CD4-positive, alpha-beta T cell (primary cell): Measurements from ENCODE around the gene OVAAL. TPM values are rescaled to one million over a fixed set of nuclear protein-coding genes. Genes with fewer than 3 reads are reported as not detected.

Experiments used
- ATAC-seq: fragments of 200-7000 bp; cut with Tn5 transposase; one replicate; pipeline ENCODE4 v1.10.0; 2022; ENCODE audit warnings: mild to moderate bottlenecking; ENCODE audit not compliant: poor library complexity
- CTCF ChIA-PET: fragments of 350-600 bp; sonication (Branson Sonifier 250); formaldehyde crosslinking; loops from one replicate; lab custom pipeline; 2021; ENCODE audit warnings: antibody characterized with exemption, inconsistent platforms; lab: Charles Lee
- POLR2A ChIA-PET: fragments of 350-600 bp; sonication (Branson Sonifier 250); formaldehyde crosslinking; loops from one replicate; lab custom pipeline; 2021; ENCODE audit warnings: antibody characterized with exemption, inconsistent platforms; lab: Charles Lee
- DNase-seq, 14 experiments: peaks; one replicate each; pipeline ENCODE4 v3.0.0-alpha.2; 2013 to 2020; ENCODE audit warnings: mixed read lengths in 2 of 14
- H3K27ac ChIP-seq, 2 donors: one replicate each; pipeline versions ENCODE4 v1.5.1 to v1.7.0; 2013; ENCODE audit warnings: low read length in 2 of 2, low read depth in 1 of 2, mild to moderate bottlenecking in 1 of 2
- H3K27me3 ChIP-seq, 2 experiments: 1 replicate in 1 of 2; 2 replicates in 1 of 2; pipeline versions ENCODE4 v1.6.1 to v1.7.0; 2013; ENCODE audit warnings: low read length in 2 of 2, control low read depth in 1 of 2, mild to moderate bottlenecking in 1 of 2, moderate library complexity in 1 of 2; ENCODE audit not compliant: insufficient read depth in 2 of 2, control insufficient read depth in 1 of 2
- H3K36me3 ChIP-seq: one replicate; pipeline ENCODE4 v1.6.1; 2013; ENCODE audit warnings: low read length, control low read depth; ENCODE audit not compliant: insufficient read depth
- H3K4me1 ChIP-seq: one replicate; pipeline ENCODE4 v1.6.1; 2013; ENCODE audit warnings: low read length, control low read depth; ENCODE audit not compliant: insufficient read depth
- H3K4me3 ChIP-seq: one replicate; pipeline ENCODE4 v1.5.1; 2013; ENCODE audit warnings: mild to moderate bottlenecking, low read length, moderate library complexity
- H3K9me3 ChIP-seq, 2 experiments: 1 replicate in 1 of 2; 2 replicates in 1 of 2; pipeline versions ENCODE4 v1.6.1 to v1.7.0; 2013; ENCODE audit warnings: low read length in 2 of 2, mild to moderate bottlenecking in 2 of 2, control low read depth in 1 of 2, moderate library complexity in 1 of 2; ENCODE audit not compliant: control insufficient read depth in 1 of 2, insufficient read depth in 1 of 2
- H3K27ac Mint-ChIP-seq: one replicate; pipeline ENCODE4 v1.8.0; 2020; ENCODE audit warnings: mixed read lengths
- H3K27me3 Mint-ChIP-seq: one replicate; pipeline ENCODE4 v1.8.0; 2021; ENCODE audit warnings: mixed read lengths
- H3K36me3 Mint-ChIP-seq: one replicate; pipeline ENCODE4 v1.8.0; 2021; ENCODE audit warnings: low read depth, mixed read lengths
- H3K4me1 Mint-ChIP-seq: one replicate; pipeline ENCODE4 v1.8.0; 2021; ENCODE audit warnings: low read depth, mixed read lengths
- H3K4me3 Mint-ChIP-seq: one replicate; pipeline ENCODE4 v1.8.0; 2020; ENCODE audit warnings: mild to moderate bottlenecking, mixed read lengths
- H3K9me3 Mint-ChIP-seq: one replicate; pipeline ENCODE4 v1.8.0; 2020; ENCODE audit warnings: mixed read lengths
- CTCF ChIP-seq: fragments of 200-600 bp; IDR thresholded peaks from one replicate; pipeline ENCODE4 v1.8.0; 2022; ENCODE audit warnings: antibody characterized with exemption, mild to moderate bottlenecking
- intact Hi-C, 2 experiments: fragments of 100-400 bp; cut with DNase I in 1 of 2; cut with micrococcal nuclease in 1 of 2; formaldehyde crosslinking; loops; one replicate each; pipeline versions ENCODE4 v1.15.1 to v1.9.0; 2023 to 2025; cut with DNase I, micrococcal nuclease
- total RNA-seq, 174 experiments: library from RNA in 2 of 174; stranded (reverse) in 2 of 174; gene quantifications; one replicate each; pipeline ENCODE4 v1.2.3 and lab custom pipeline; 2021 to 2026

OVAAL gene
- total RNA-seq, 2 experiments from 2014 or later: not detected

GRCh38 chr1:180603223-180603849, 44.6 kb downstream of the OVAAL start:
- ChIA-PET POLR2A (no interaction called here), CTCF (no interaction called here)
- H3K9me3 ChIP-seq: no peaks in the 10 kb centered on the region
- Mint-ChIP-seq H3K9me3 (no peaks in the 10 kb centered on the region), H3K27ac (no peak overlapping the region), H3K36me3 (no peaks in the 10 kb centered on the region), H3K27me3 (no peaks in the 10 kb centered on the region), H3K4me3 (no peak overlapping the region), H3K4me1 (no peaks in the 10 kb centered on the region)
- intact Hi-C loops: loop anchor here in 1 of 2 experiments (10.0 kb wide), 1 partner anchor 61 kb away; no protein-coding TSS in a partner anchor
- no peak for ATAC-seq
- H3K27me3 ChIP-seq: no peaks in the 10 kb centered on the region
- no peaks in the 10 kb centered on the region for H3K36me3 ChIP-seq
- H3K4me3 ChIP-seq: no peak overlapping the region
- DNase-seq: no peak
- TF ChIP-seq CTCF: no peak
- H3K27ac ChIP-seq: no peak overlapping the region
- H3K4me1 ChIP-seq: no peaks in the 10 kb centered on the region

GRCh38 chr1:180603850-180604226, 45.1 kb downstream of the OVAAL start:
- DNase-seq (no peak), ATAC-seq (no peak)
- H3K27ac Mint-ChIP-seq: no peak overlapping the region
- Histone ChIP-seq H3K4me1 (no peaks in the 10 kb centered on the region), H3K36me3 (no peaks in the 10 kb centered on the region), H3K9me3 (no peaks in the 10 kb centered on the region), H3K27ac (no peak overlapping the region), H3K27me3 (no peaks in the 10 kb centered on the region), H3K4me3 (no peak overlapping the region)
- no peaks in the 10 kb centered on the region for H3K27me3 Mint-ChIP-seq
- TF ChIP-seq CTCF: no peak
- no peak overlapping the region for H3K4me3 Mint-ChIP-seq
- CTCF ChIA-PET: no interaction called here
- no peaks in the 10 kb centered on the region for H3K4me1 Mint-ChIP-seq
- no peaks in the 10 kb centered on the region for H3K36me3 Mint-ChIP-seq
- POLR2A ChIA-PET: no interaction called here
- intact Hi-C loops: loop anchor here in 1 of 2 experiments (10.0 kb wide), 1 partner anchor 61 kb away; no protein-coding TSS in a partner anchor
- no peaks in the 10 kb centered on the region for H3K9me3 Mint-ChIP-seq

GRCh38 chr1:180606155-180606554, 47.4 kb downstream of the OVAAL start:
- no peak overlapping the region for H3K4me3 Mint-ChIP-seq
- ATAC-seq: no peak
- no peak overlapping the region for H3K27ac ChIP-seq
- no peaks in the 10 kb centered on the region for H3K36me3 Mint-ChIP-seq
- no peaks in the 10 kb centered on the region for H3K36me3 ChIP-seq
- ChIA-PET CTCF (no interaction called here), POLR2A (no interaction called here)
- no peaks in the 10 kb centered on the region for H3K27me3 Mint-ChIP-seq
- no peaks in the 10 kb centered on the region for H3K27me3 ChIP-seq
- no peak overlapping the region for H3K27ac Mint-ChIP-seq
- H3K9me3 Mint-ChIP-seq: no peaks in the 10 kb centered on the region
- intact Hi-C loops: loop anchor here in 1 of 2 experiments (10.0 kb wide), 1 partner anchor 59 kb away; no protein-coding TSS in a partner anchor
- TF ChIP-seq CTCF: no peak
- H3K4me3 ChIP-seq: no peak overlapping the region
- H3K4me1 ChIP-seq: no peaks in the 10 kb centered on the region
- peaks cover 1% of the 10 kb centered on the region for H3K4me1 Mint-ChIP-seq
- no peaks in the 10 kb centered on the region for H3K9me3 ChIP-seq
- no peak for DNase-seq
